B cell (primary cell): ENCODE data around the gene KRTAP10-8.

Experiments used
- EZH2 ChIP-seq: IDR thresholded peaks from 2 replicates; pipeline ENCODE4 v1.6.1; 2012; ENCODE audit warnings: borderline replicate concordance, low read depth, mild to moderate bottlenecking, moderate library complexity, low read length; ENCODE audit not compliant: insufficient read depth, poor library complexity, severe bottlenecking
- TF ChIP-seq, protein P1 (sequence below): fragments of 200-600 bp; IDR thresholded peaks from one replicate; pipeline ENCODE4 v1.8.0; 2022; ENCODE audit warnings: antibody characterized with exemption, mild to moderate bottlenecking

DNA sequence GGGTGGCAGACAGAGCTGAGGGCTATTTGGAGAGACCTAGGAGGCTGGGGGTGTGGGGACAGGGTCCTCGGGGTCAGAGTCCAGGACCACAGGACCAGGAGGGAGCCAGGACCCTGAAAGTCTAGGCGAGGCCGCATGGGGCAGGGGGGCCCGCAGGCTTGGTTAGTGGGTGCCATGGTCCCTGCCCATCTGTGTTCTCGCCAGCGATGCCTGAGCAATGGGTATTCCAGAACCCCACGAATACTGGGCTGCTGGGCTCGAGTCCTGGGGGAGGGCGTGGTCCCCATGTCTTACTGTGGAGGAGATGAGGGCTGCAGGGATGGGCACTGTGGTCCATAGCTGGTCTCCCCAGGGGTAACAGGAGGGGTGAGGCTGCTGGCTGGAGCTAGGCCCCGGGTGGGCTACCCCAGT lies 21.6 kb upstream of the KRTAP10-8 start:
- TF ChIP-seq, protein P1, sequence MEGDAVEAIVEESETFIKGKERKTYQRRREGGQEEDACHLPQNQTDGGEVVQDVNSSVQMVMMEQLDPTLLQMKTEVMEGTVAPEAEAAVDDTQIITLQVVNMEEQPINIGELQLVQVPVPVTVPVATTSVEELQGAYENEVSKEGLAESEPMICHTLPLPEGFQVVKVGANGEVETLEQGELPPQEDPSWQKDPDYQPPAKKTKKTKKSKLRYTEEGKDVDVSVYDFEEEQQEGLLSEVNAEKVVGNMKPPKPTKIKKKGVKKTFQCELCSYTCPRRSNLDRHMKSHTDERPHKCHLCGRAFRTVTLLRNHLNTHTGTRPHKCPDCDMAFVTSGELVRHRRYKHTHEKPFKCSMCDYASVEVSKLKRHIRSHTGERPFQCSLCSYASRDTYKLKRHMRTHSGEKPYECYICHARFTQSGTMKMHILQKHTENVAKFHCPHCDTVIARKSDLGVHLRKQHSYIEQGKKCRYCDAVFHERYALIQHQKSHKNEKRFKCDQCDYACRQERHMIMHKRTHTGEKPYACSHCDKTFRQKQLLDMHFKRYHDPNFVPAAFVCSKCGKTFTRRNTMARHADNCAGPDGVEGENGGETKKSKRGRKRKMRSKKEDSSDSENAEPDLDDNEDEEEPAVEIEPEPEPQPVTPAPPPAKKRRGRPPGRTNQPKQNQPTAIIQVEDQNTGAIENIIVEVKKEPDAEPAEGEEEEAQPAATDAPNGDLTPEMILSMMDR: no peak
- no peak for TF ChIP-seq EZH2
